GM12878 (cell line): ENCODE measurements around the gene SPDL1. TPM values are rescaled to one million over a fixed set of nuclear protein-coding genes. Genes with fewer than 3 reads are reported as not detected.

ENCODE experiments used
- ATAC-seq: fragments of 200-7000 bp; cut with Tn5 transposase; 3 replicates; pipeline ENCODE4 v1.9.1; 2020; ENCODE audit warnings: mild to moderate bottlenecking, moderate library complexity
- BruUV-seq: library from RNA; stranded (reverse); fragments of 400-500 nt; replicated peaks from 2 replicates; lab custom pipeline; 2021; lab: Mats Ljungman, UMichigan
- CTCF ChIA-PET: fragments of 300-600 bp; sonication (Branson Sonifier 250); formaldehyde crosslinking; extraction: SDS; loops from one replicate; lab custom pipeline; 2021; ENCODE audit warnings: inconsistent platforms; lab: Yijun Ruan, JAX
- POLR2A ChIA-PET: fragments of 350-600 bp; formaldehyde crosslinking; extraction: SDS; loops from one replicate; lab custom pipeline; 2021; ENCODE audit warnings: inconsistent platforms; lab: Charles Lee
- RAD21 ChIA-PET: fragments of 300-600 bp; sonication (Branson Sonifier 250); formaldehyde crosslinking; loops from one replicate; lab custom pipeline; 2023; ENCODE audit warnings: antibody characterized with exemption; ENCODE audit not compliant: unreplicated experiment; lab: Charles Lee
- SMC1A ChIA-PET: fragments of 300-600 bp; sonication (Branson Sonifier 250); formaldehyde crosslinking; loops from one replicate; lab custom pipeline; 2023; ENCODE audit not compliant: unreplicated experiment, uncharacterized antibody; lab: Charles Lee
- DNase-seq: peaks from one replicate; pipeline ENCODE4 v3.0.0-alpha.2; 2011; ENCODE audit warnings: low read depth, low spot score
- FAIRE-seq: peaks from 3 replicates; lab custom pipeline; 2011; peaks lifted over from hg19 to GRCh38; lab: Jason Lieb, UNC
- H2AFZ ChIP-seq: 2 replicates; pipeline ENCODE4 v1.6.0; 2011; ENCODE audit warnings: low read depth, low read length, control low read depth; ENCODE audit not compliant: control insufficient read depth
- H3K27ac ChIP-seq: 2 replicates; pipeline ENCODE4 v1.5.1; 2011; ENCODE audit warnings: control low read depth; ENCODE audit not compliant: control insufficient read depth, insufficient read depth
- H3K27me3 ChIP-seq, 2 experiments: replicated peaks in 1 of 2; 2 replicates each; pipeline versions ENCODE4 v1.6.0 to v1.6.1; 2011; ENCODE audit warnings: low read length in 1 of 2; ENCODE audit not compliant: control insufficient read depth in 2 of 2, insufficient read depth in 2 of 2
- H3K36me3 ChIP-seq, 2 experiments: 2 replicates each; pipeline ENCODE4 v1.5.1; 2011; ENCODE audit warnings: low read length in 1 of 2; ENCODE audit not compliant: control insufficient read depth in 2 of 2, insufficient read depth in 2 of 2
- H3K4me1 ChIP-seq: 2 replicates; pipeline ENCODE4 v1.6.1; 2011; ENCODE audit warnings: mild to moderate bottlenecking, low read length, moderate library complexity, mixed read lengths; ENCODE audit not compliant: control insufficient read depth, insufficient read depth
- H3K4me2 ChIP-seq: 2 replicates; pipeline ENCODE4 v1.6.0; 2011; ENCODE audit warnings: control low read depth; ENCODE audit not compliant: control insufficient read depth, insufficient read depth
- H3K4me3 ChIP-seq: fragments of 200-600 bp; sonication (generic); 2 replicates; pipeline ENCODE4 v1.5.1; 2016
- H3K79me2 ChIP-seq: 2 replicates; pipeline ENCODE4 v1.6.0; 2011; ENCODE audit warnings: low read length; ENCODE audit not compliant: control insufficient read depth, insufficient read depth
- H3K9ac ChIP-seq: 2 replicates; pipeline ENCODE4 v1.8.0; 2011; ENCODE audit warnings: low read length, control low read depth, mixed read lengths; ENCODE audit not compliant: control insufficient read depth, insufficient read depth
- H3K9me3 ChIP-seq: replicated peaks from 3 replicates; pipeline ENCODE4 v1.5.1; 2011; ENCODE audit warnings: mild to moderate bottlenecking, low read length; ENCODE audit not compliant: control insufficient read depth, insufficient read depth
- H4K20me1 ChIP-seq: 2 replicates; pipeline ENCODE4 v1.6.0; 2011; ENCODE audit not compliant: control insufficient read depth, insufficient read depth
- BRCA1 ChIP-seq: IDR thresholded peaks from 2 replicates; pipeline ENCODE4 v1.6.1; 2011; ENCODE audit warnings: low read depth, low read length, improper control_type of control experiment
- CBX5 ChIP-seq: sonication (generic); IDR thresholded peaks from 2 replicates; pipeline ENCODE4 v1.6.1; 2016; ENCODE audit warnings: low read depth, moderate library complexity, mild to moderate bottlenecking, inconsistent platforms
- CHD4 ChIP-seq: fragments of 200-600 bp; sonication (generic); IDR thresholded peaks from 2 replicates; pipeline ENCODE4 v1.6.1; 2016; ENCODE audit warnings: mild to moderate bottlenecking
- DPF2 ChIP-seq: fragments of 450-650 bp; IDR thresholded peaks from 2 replicates; pipeline ENCODE4 v1.6.1; 2017; ENCODE audit warnings: mild to moderate bottlenecking
- EP300 ChIP-seq, 2 experiments: fragments of 150-350 bp in 1 of 2; IDR thresholded peaks; 2 replicates each; pipeline ENCODE4 v1.6.1; 2011 to 2012; ENCODE audit warnings: low read depth in 2 of 2, low read length in 2 of 2, borderline replicate concordance in 1 of 2, improper control_type of control experiment in 1 of 2, inconsistent platforms in 1 of 2; ENCODE audit not compliant: control insufficient read depth in 1 of 2
- GATAD2B ChIP-seq: fragments of 450-650 bp; conservative IDR thresholded peaks from 2 replicates; pipeline ENCODE4 v1.6.1; 2017; ENCODE audit warnings: low read depth, mild to moderate bottlenecking, moderate library complexity
- HDGF ChIP-seq: fragments of 450-650 bp; IDR thresholded peaks from 2 replicates; pipeline ENCODE4 v1.6.1; 2016; ENCODE audit warnings: antibody characterized with exemption
- IKZF1 ChIP-seq: fragments of 450-650 bp; conservative IDR thresholded peaks from 2 replicates; pipeline ENCODE4 v1.6.1; 2017; ENCODE audit warnings: antibody characterized with exemption, mild to moderate bottlenecking
- IRF4 ChIP-seq: IDR thresholded peaks from 2 replicates; pipeline ENCODE4 v1.6.1; 2011; ENCODE audit warnings: low read depth, low read length
- NFIC ChIP-seq: IDR thresholded peaks from 2 replicates; pipeline ENCODE4 v1.6.1; 2012; ENCODE audit warnings: low read depth, mild to moderate bottlenecking, inconsistent platforms, low read length, moderate library complexity
- POU2F2 ChIP-seq: IDR thresholded peaks from 3 replicates; pipeline ENCODE4 v1.6.1; 2011; ENCODE audit warnings: low read depth, mild to moderate bottlenecking, low read length, borderline replicate concordance
- SPI1 ChIP-seq: IDR thresholded peaks from 2 replicates; pipeline ENCODE4 v1.6.1; 2011; ENCODE audit warnings: low read depth, mild to moderate bottlenecking, low read length, moderate library complexity, borderline replicate concordance; ENCODE audit not compliant: insufficient read depth
- SREBF1 ChIP-seq: IDR thresholded peaks from 2 replicates; pipeline ENCODE4 v1.6.1; 2012; ENCODE audit warnings: mild to moderate bottlenecking, low read length
- SREBF2 ChIP-seq: IDR thresholded peaks from 2 replicates; pipeline ENCODE4 v1.6.1; 2012; ENCODE audit warnings: mild to moderate bottlenecking, low read length
- TAF1 ChIP-seq: IDR thresholded peaks from 2 replicates; pipeline ENCODE4 v1.6.1; 2011; ENCODE audit warnings: mild to moderate bottlenecking, low read depth, low read length, borderline replicate concordance
- TBL1XR1 ChIP-seq: IDR thresholded peaks from 2 replicates; pipeline ENCODE4 v1.6.1; 2012; ENCODE audit warnings: low read depth, low read length, improper control_type of control experiment
- TCF12 ChIP-seq: IDR thresholded peaks from 2 replicates; pipeline ENCODE4 v1.6.1; 2011; ENCODE audit warnings: low read depth, mild to moderate bottlenecking, low read length
- TCF3 ChIP-seq: IDR thresholded peaks from 2 replicates; pipeline ENCODE4 v1.6.1; 2012; ENCODE audit warnings: low read depth, mild to moderate bottlenecking, low read length, borderline replicate concordance; ENCODE audit not compliant: insufficient read depth
- ZBED1 ChIP-seq: IDR thresholded peaks from 2 replicates; pipeline ENCODE4 v1.6.1; 2016; ENCODE audit warnings: borderline replicate concordance
- WGBS: methylation state at CpG from one replicate; pipeline ENCODE4 v1.1.6; 2016; ENCODE audit warnings: low lambda C conversion rate; ENCODE audit not compliant: insufficient replicate concordance, insufficient coverage; ENCODE audit errors: missing lambda C conversion rate; 5-methylcytosine and 5-hydroxymethylcytosine counted together
- in situ Hi-C: fragments of 300-500 bp; cut with MboI; formaldehyde crosslinking; loops from 9 replicates; pipeline ENCODE4 v1.14.3; 2018; ENCODE audit warnings: mixed read lengths
- intact Hi-C: fragments of 100-400 bp; cut with micrococcal nuclease; formaldehyde crosslinking; loops from one replicate; pipeline ENCODE4 v1.14.2; 2022; ENCODE audit not compliant: unreplicated experiment
- polyA plus RNA-seq, 11 experiments: library from polyadenylated mRNA; depleted of rRNA in 4 of 11; unstranded in 6 of 11; stranded (reverse) in 5 of 11; fragments of >200 nt; fragmentation: Nextera tagmentation in 4 of 11; fragmentation: Illumina TruSeq in 1 of 11; extraction: Ambion mirVana in 4 of 11; extraction: Trizol in 1 of 11; gene quantifications; 1 replicate in 1 of 11; 2 replicates in 10 of 11; pipeline versions ENCODE4 v1.2.1 to v1.2.3, GENCODE V29; 2011 to 2016; ENCODE audit warnings: inconsistent platforms in 2 of 11, missing spikeins in 2 of 11, low read depth in 1 of 11
- total RNA-seq, 4 experiments: library from RNA; depleted of rRNA in 3 of 4; stranded (reverse); fragments of >200 nt in 3 of 4; fragmentation: Illumina TruSeq in 1 of 4; extraction: Trizol in 1 of 4; gene quantifications; 2 replicates each; pipeline versions ENCODE4 v1.2.1 to v1.2.3, GENCODE V29; 2013 to 2021
- TF ChIP-seq, protein P1 (sequence below): IDR thresholded peaks from 2 replicates; pipeline ENCODE4 v1.6.1; 2011; ENCODE audit warnings: low read depth, low read length, improper control_type of control experiment, borderline replicate concordance
- TF ChIP-seq, protein P2 (sequence below): fragments of 450-650 bp; IDR thresholded peaks from 2 replicates; pipeline ENCODE4 v1.6.1; 2017; ENCODE audit warnings: mild to moderate bottlenecking
- TF ChIP-seq, protein P3 (sequence below): fragments of 450-650 bp; IDR thresholded peaks from 2 replicates; pipeline ENCODE4 v1.6.1; 2017; ENCODE audit warnings: borderline replicate concordance

SPDL1 gene
- total and polyA plus RNA-seq, 10 of the 15 experiments (the other 5 are each of a cell fraction or from before 2014, with no cell fraction given): 34.2 to 69.9 (median 46.0) TPM

DNA sequence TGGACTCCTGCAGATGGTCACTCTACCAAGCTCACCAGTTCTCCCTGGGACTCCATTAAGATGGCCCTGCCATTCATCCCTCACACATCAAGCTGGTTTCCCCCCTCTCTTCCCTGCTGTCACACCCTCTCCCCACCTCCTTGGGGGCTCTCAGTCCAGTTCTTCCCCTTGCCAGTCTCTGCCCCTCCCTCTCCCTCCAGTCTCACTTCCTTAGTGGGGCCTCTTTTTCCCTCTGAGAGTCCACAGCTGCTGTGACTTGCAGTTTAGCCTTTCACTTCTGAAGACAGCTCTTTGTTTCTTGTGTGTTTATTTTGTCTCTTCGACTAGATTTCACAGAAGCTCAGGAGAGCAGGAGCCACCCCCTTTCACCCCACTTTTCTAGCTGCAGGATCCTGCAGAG is 64.0 kb downstream of the SPDL1 start:
- Histone ChIP-seq H4K20me1 (no peaks in the 10 kb centered on the region), H3K9me3 (no peaks in the 10 kb centered on the region; the same call in 2 of the 3 replicates), H3K4me3 (peak overlapping the region; percentile 48), H3K9ac (peak overlapping the region; percentile 51), H2AFZ (no peak overlapping the region), H3K79me2 (peaks cover 98% of the 10 kb centered on the region), H3K4me2 (peak overlapping the region; percentile 99), H3K4me1 (peaks cover 65% of the 10 kb centered on the region), H3K27me3 (no peaks in the 10 kb centered on the region), H3K27ac (peak overlapping the region; percentile 76), H3K36me3 (peaks cover 9 to 20% of the 10 kb centered on the region in 2 experiments; a peak in 3 of 4 replicates)
- ChIA-PET RAD21 (interaction anchor here (0.6 to 6.8 kb wide), 8 partner anchors 9 to 56 kb away, joined by 3 to 47 read pairs (median 4); partner anchors contain the start of gene DOCK2), POLR2A (interaction anchor here (1.1 to 2.5 kb wide), 3 partner anchors 9 to 24 kb away, joined by 6 to 18 read pairs (median 9); partner anchors contain the start of gene DOCK2), SMC1A (interaction anchor here (0.8 to 8.0 kb wide), 9 partner anchors 9 to 131 kb away, joined by 3 to 68 read pairs (median 4); partner anchors contain the start of genes DOCK2 and SPDL1), CTCF (interaction anchor here (0.6 to 2.2 kb wide), 3 partner anchors 11 to 55 kb away, joined by 3 to 12 read pairs (median 3); no protein-coding TSS in a partner anchor)
- FAIRE-seq (no peak), ATAC-seq (peak; percentile 50), DNase-seq (no peak)
- in situ Hi-C loops: no loop called here
- BruUV-seq: no TSS peak
- intact Hi-C loops: loop anchor here (1.0 kb wide), 1 partner anchor 9 kb away; no protein-coding TSS in a partner anchor
- WGBS: 0% methylated on average over 1 of the region's 1 CpG
- TF ChIP-seq CHD4 (no peak), CBX5 (peak; percentile 2; the same call in 1 of the 2 replicates), HDGF (peak; percentile 45; the same call in 1 of the 2 replicates), GATAD2B (no peak), TAF1 (0 out of 2 replicates have a peak, but pooled peaks have one; percentile 17), DPF2 (peak; percentile 64), IKZF1 (peak; percentile 72), TBL1XR1 (0 out of 2 replicates have a peak, but pooled peaks have one; percentile 15), ZBED1 (no peak), TCF3 (peak; percentile 80; the same call in 1 of the 2 replicates), TCF12 (peak; percentile 86), SREBF2 (no peak), IRF4 (0 out of 2 replicates have a peak, but pooled peaks have one; percentile 31), EP300 (IDR thresholded peaks at IDR 0.05; ENCODE audit: borderline replicate concordance in 1 of 2, control insufficient read depth in 1 of 2, low read depth in 2 of 2, low read length in 2 of 2) (peak; percentile 34 to 43; a peak in 1 of 4 replicates), SPI1 (peak; percentile 85), BRCA1 (no peak), POU2F2 (no peak), NFIC (no peak), SREBF1 (no peak)
- TF ChIP-seq, protein P1, sequence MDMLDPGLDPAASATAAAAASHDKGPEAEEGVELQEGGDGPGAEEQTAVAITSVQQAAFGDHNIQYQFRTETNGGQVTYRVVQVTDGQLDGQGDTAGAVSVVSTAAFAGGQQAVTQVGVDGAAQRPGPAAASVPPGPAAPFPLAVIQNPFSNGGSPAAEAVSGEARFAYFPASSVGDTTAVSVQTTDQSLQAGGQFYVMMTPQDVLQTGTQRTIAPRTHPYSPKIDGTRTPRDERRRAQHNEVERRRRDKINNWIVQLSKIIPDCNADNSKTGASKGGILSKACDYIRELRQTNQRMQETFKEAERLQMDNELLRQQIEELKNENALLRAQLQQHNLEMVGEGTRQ: no peak
- TF ChIP-seq, protein P2, sequence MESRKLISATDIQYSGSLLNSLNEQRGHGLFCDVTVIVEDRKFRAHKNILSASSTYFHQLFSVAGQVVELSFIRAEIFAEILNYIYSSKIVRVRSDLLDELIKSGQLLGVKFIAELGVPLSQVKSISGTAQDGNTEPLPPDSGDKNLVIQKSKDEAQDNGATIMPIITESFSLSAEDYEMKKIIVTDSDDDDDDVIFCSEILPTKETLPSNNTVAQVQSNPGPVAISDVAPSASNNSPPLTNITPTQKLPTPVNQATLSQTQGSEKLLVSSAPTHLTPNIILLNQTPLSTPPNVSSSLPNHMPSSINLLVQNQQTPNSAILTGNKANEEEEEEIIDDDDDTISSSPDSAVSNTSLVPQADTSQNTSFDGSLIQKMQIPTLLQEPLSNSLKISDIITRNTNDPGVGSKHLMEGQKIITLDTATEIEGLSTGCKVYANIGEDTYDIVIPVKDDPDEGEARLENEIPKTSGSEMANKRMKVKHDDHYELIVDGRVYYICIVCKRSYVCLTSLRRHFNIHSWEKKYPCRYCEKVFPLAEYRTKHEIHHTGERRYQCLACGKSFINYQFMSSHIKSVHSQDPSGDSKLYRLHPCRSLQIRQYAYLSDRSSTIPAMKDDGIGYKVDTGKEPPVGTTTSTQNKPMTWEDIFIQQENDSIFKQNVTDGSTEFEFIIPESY: no peak
- TF ChIP-seq, protein P3, sequence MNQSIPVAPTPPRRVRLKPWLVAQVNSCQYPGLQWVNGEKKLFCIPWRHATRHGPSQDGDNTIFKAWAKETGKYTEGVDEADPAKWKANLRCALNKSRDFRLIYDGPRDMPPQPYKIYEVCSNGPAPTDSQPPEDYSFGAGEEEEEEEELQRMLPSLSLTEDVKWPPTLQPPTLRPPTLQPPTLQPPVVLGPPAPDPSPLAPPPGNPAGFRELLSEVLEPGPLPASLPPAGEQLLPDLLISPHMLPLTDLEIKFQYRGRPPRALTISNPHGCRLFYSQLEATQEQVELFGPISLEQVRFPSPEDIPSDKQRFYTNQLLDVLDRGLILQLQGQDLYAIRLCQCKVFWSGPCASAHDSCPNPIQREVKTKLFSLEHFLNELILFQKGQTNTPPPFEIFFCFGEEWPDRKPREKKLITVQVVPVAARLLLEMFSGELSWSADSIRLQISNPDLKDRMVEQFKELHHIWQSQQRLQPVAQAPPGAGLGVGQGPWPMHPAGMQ: no peak
